Activated naive CD8-positive, alpha-beta T cell treated with anti-CD3 and anti-CD28 coated beads, Interleukin-2, amount 50 U/mL, for 24 hours (primary cell): Measurements from ENCODE around the gene CERS6.
"Not testable (repeated sequence)": the region's sequence is repeated elsewhere in the genome, so short reads cannot be mapped to it uniquely, and the experiment has no call there.

ENCODE experiments used
- ATAC-seq: fragments of 150-1000 bp; cut with Tn5 transposase; one replicate; pipeline ENCODE4 v1.10.0; 2021
- DNase-seq: peaks from one replicate; pipeline ENCODE4 v3.0.0; 2021
- H3K27ac Mint-ChIP-seq: one replicate; pipeline ENCODE4 v1.8.0; 2021; ENCODE audit warnings: mild to moderate bottlenecking, mixed read lengths
- H3K27me3 Mint-ChIP-seq: one replicate; pipeline ENCODE4 v1.8.0; 2021; ENCODE audit warnings: mixed read lengths
- H3K36me3 Mint-ChIP-seq: one replicate; pipeline ENCODE4 v1.8.0; 2021; ENCODE audit warnings: low read depth, mixed read lengths
- H3K4me1 Mint-ChIP-seq: one replicate; pipeline ENCODE4 v1.8.0; 2021; ENCODE audit warnings: mixed read lengths
- H3K4me3 Mint-ChIP-seq: one replicate; pipeline ENCODE4 v1.8.0; 2021; ENCODE audit warnings: mild to moderate bottlenecking, moderate library complexity, mixed read lengths
- H3K9me3 Mint-ChIP-seq: one replicate; pipeline ENCODE4 v1.8.0; 2021; ENCODE audit warnings: mixed read lengths

The CERS6 gene

GRCh38 chr2:168766600-168766999 is 310.5 kb downstream of the CERS6 start:
- Mint-ChIP-seq H3K4me1 (peaks cover 5% of the 10 kb centered on the region), H3K4me3 (no peak overlapping the region), H3K27ac (no peak overlapping the region), H3K9me3 (no peaks in the 10 kb centered on the region), H3K36me3 (peaks cover 38% of the 10 kb centered on the region), H3K27me3 (no peaks in the 10 kb centered on the region)
- no peak for ATAC-seq
- no peak for DNase-seq

- DNase-seq, result no peak
- H3K9me3 Mint-ChIP-seq, result no peaks in the 10 kb centered on the region
- H3K36me3 Mint-ChIP-seq, result peaks cover 42% of the 10 kb centered on the region
- peaks cover 5% of the 10 kb centered on the region for H3K4me1 Mint-ChIP-seq
- H3K27me3 Mint-ChIP-seq, result no peaks in the 10 kb centered on the region
- H3K4me3 Mint-ChIP-seq, result no peak overlapping the region
- ATAC-seq, result no peak
- no peak overlapping the region for H3K27ac Mint-ChIP-seq
These were observed 311.2 kb downstream of the CERS6 start for GRCh38 chr2:168767258-168767657.

DNA sequence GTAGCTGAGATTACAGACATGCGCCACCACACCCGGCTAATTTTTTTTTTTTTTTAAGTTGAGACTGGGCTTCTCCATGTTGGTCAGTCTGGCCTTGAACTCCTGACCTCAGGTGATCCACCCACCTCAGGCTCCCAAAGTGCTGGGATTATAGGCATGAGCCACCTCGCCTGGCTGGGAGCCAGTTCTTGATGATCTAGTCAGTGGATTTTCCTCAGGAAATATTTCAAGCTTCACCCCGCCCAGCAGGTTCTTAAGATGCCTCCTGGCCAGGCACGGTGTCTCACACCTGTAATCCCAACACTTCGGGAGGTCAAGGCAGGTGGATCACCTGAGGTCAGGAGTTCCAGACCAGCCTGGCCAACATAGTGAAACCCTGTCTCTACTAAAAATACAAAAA is 312.3 kb downstream of the CERS6 start:
- not testable (repeated sequence) for H3K9me3 Mint-ChIP-seq, H3K4me3 Mint-ChIP-seq, H3K4me1 Mint-ChIP-seq, H3K27ac Mint-ChIP-seq, ATAC-seq, DNase-seq, H3K27me3 Mint-ChIP-seq
- peaks cover 44% of the 10 kb centered on the region for H3K36me3 Mint-ChIP-seq

DNA sequence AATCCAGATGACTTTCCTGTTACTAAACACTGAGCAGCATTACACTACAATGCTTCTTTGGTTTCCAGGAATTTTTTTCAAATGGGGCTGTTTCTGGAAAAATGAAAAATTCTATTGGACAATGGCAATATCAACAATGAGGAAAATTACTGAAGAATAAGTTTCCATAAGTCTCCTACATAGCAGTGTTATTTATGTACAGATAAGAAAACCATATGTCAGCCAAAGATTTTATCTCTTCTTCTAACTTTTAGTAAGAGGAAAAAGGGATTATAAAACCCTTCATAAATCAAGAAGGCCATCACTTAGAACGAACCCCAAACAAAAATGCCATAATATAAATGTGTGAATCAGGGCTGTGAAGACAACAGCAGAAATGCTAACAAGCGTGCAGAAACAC is 314.7 kb downstream of the CERS6 start:
- ATAC-seq, result no peak
- no peak for DNase-seq
- H3K4me1 Mint-ChIP-seq, result no peaks in the 10 kb centered on the region
- no peak overlapping the region for H3K4me3 Mint-ChIP-seq
- peaks cover 5% of the 10 kb centered on the region for H3K9me3 Mint-ChIP-seq
- peaks cover 46% of the 10 kb centered on the region for H3K36me3 Mint-ChIP-seq
- H3K27me3 Mint-ChIP-seq, result no peaks in the 10 kb centered on the region
- no peak overlapping the region for H3K27ac Mint-ChIP-seq

- Mint-ChIP-seq H3K36me3 (peaks cover 33% of the 10 kb centered on the region), H3K27me3 (no peaks in the 10 kb centered on the region), H3K4me1 (no peaks in the 10 kb centered on the region), H3K27ac (no peak overlapping the region), H3K4me3 (no peak overlapping the region), H3K9me3 (peaks cover 5% of the 10 kb centered on the region)
- no peak for ATAC-seq
- no peak for DNase-seq
These were observed 316.6 kb downstream of the CERS6 start for GRCh38 chr2:168772704-168773103.

DNA sequence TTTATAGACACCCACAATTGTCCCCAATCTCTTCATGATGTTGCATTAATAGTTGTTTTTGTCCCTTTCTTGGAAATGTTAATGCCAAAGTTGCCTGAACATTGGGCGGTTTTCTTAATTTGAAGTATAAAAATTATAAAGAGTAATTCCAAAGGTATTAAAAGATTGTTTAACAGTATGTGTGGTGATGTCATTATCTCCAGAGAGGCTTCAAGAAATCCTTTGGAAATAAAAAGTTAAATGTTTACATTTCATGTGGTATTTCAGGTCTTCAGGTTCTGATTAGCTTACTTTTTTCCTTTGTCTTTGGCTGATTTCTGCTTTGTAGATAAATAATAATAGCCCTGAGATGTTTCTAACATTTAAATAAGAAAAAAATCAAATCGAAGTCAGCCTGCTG is 317.1 kb downstream of the CERS6 start:
- no peak overlapping the region for H3K4me3 Mint-ChIP-seq
- no peaks in the 10 kb centered on the region for H3K27me3 Mint-ChIP-seq
- ATAC-seq, result no peak
- no peak for DNase-seq
- H3K27ac Mint-ChIP-seq, result no peak overlapping the region
- peaks cover 5% of the 10 kb centered on the region for H3K9me3 Mint-ChIP-seq
- H3K4me1 Mint-ChIP-seq, result no peaks in the 10 kb centered on the region
- H3K36me3 Mint-ChIP-seq, result peaks cover 29% of the 10 kb centered on the region

- no peaks in the 10 kb centered on the region for H3K27me3 Mint-ChIP-seq
- no peaks in the 10 kb centered on the region for H3K4me1 Mint-ChIP-seq
- H3K4me3 Mint-ChIP-seq, result no peak overlapping the region
- H3K36me3 Mint-ChIP-seq, result peaks cover 27% of the 10 kb centered on the region
- peak; percentile 37 for DNase-seq
- peaks cover 5% of the 10 kb centered on the region for H3K9me3 Mint-ChIP-seq
- peak; percentile 46 for ATAC-seq
- no peak overlapping the region for H3K27ac Mint-ChIP-seq
These were observed 317.8 kb downstream of the CERS6 start for GRCh38 chr2:168773719-168774521.

DNA sequence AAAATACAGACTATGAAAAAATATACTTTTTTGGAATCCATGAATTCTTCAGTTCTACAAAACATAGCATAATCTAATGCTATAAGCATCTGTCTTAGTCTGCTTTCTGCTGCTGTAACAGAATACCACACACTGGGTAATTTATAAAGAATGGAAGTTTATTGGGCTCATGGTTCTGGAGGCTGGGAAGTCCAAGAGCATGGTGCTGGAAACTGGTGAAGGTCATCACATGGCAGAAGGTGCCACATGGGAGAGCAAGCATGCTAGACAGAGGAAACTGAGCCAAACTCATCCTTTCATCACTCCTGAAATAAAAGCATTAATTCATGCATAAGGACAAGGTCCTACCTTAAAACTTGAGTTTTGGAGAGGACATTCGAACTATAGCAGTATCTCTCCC is 319.8 kb downstream of the CERS6 start:
- Mint-ChIP-seq H3K4me3 (no peak overlapping the region), H3K9me3 (peaks cover 5% of the 10 kb centered on the region), H3K27ac (no peak overlapping the region), H3K4me1 (no peaks in the 10 kb centered on the region), H3K27me3 (no peaks in the 10 kb centered on the region), H3K36me3 (peaks cover 16% of the 10 kb centered on the region)
- ATAC-seq (no peak), DNase-seq (no peak)

- DNase-seq, result no peak
- Mint-ChIP-seq H3K27ac (no peak overlapping the region), H3K27me3 (no peaks in the 10 kb centered on the region), H3K36me3 (no peaks in the 10 kb centered on the region), H3K4me3 (no peak overlapping the region), H3K4me1 (no peaks in the 10 kb centered on the region), H3K9me3 (peaks cover under 1% of the 10 kb centered on the region)
- no peak for ATAC-seq
These were observed 324.6 kb downstream of the CERS6 start for GRCh38 chr2:168780669-168781071.

DNA sequence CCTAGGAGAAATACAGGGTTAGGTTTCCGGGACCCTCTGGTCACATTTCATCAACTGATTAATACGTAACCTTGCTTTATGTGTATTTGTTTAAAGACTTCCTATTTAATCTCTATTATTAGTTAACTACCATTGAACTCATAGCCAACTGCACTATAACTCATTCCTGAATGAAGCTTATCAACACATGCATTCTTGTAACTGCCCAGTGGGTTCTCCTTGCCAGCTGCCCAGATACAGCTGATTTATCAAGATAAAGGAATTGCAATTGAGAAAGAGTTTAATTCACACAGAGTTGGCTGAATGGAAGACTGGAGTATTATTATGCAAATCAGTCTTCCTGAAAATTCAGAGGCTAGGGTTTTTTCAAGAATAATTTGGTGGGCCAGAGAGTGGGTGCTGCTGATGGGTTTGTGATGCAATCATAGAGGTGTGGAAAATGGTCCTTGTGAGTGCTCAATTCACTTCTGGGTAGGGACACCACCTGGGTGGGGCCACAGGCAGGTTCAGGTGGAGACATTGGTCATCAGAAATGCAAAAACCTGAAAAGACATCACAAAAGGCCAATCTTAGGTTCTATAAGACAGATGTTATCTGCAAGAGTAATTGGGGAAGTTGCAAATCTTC is 325.2 kb downstream of the CERS6 start:
- Mint-ChIP-seq H3K4me1 (no peaks in the 10 kb centered on the region), H3K4me3 (no peak overlapping the region), H3K27ac (no peak overlapping the region), H3K27me3 (no peaks in the 10 kb centered on the region), H3K9me3 (no peaks in the 10 kb centered on the region), H3K36me3 (no peaks in the 10 kb centered on the region)
- ATAC-seq (no peak), DNase-seq (no peak)

- Mint-ChIP-seq H3K9me3 (no peaks in the 10 kb centered on the region), H3K27ac (no peak overlapping the region), H3K4me1 (no peaks in the 10 kb centered on the region), H3K36me3 (no peaks in the 10 kb centered on the region), H3K4me3 (no peak overlapping the region), H3K27me3 (no peaks in the 10 kb centered on the region)
- DNase-seq, result no peak
- no peak for ATAC-seq
These were observed 326.2 kb downstream of the CERS6 start for GRCh38 chr2:168782271-168782670.

DNA sequence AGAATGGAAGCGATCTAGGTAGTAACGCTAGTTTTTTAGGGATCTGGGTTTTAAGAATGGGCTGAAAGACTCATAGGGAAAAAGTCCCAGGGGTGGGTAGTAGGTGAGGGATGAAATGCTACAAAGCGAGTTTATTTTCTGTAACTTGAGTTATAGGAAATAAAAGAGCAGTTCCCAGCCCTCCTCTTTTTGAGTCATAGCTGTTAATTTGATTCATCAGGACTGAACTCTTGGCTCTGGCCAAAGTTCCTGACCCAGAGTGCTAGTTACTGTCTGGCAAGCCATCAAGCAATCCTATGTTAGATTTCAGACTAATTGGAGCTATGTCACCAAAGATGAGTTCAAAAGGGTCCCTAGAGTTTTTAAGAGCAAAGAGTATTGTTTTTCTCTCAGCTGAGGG is 328.9 kb downstream of the CERS6 start:
- H3K4me3 Mint-ChIP-seq, result no peak overlapping the region
- ATAC-seq (no peak), DNase-seq (no peak)
- peaks cover 3% of the 10 kb centered on the region for H3K9me3 Mint-ChIP-seq
- H3K27me3 Mint-ChIP-seq, result no peaks in the 10 kb centered on the region
- H3K27ac Mint-ChIP-seq, result no peak overlapping the region
- H3K4me1 Mint-ChIP-seq, result no peaks in the 10 kb centered on the region
- H3K36me3 Mint-ChIP-seq, result no peaks in the 10 kb centered on the region

DNA sequence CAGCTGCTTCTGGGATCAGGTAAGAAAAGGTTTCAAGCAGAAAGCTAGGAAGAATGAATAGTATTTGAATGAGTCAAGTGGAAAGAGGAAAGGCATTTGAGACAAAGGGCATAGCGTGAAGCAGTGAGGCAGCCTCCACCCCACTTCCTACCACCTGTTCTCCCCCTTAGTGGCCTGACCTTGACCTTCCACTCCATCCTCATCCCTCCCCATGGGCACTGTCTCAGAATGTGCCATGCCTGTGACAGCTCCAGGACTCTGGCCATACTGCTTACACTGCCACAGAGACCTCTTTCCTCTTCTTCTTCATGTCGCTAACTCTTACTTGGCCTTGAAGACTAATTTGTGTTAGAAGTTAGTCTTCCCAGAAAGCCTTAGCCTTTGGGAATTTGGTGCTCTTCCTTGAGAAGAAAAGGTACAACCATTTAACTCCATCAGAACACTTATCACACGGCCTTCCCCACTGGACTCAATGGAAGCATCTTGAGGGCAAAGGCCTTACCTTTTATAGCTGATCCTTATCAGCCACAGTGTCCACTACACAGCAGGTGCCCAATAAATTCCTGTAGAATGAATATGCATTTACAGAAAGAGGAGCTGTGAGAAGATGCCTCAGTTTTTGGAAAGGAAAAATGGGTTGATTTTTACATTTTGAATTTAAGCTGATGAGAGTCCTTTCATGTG is 331.2 kb downstream of the CERS6 start:
- Mint-ChIP-seq H3K9me3 (peaks cover 3% of the 10 kb centered on the region), H3K27me3 (no peaks in the 10 kb centered on the region), H3K4me1 (no peaks in the 10 kb centered on the region), H3K27ac (no peak overlapping the region), H3K4me3 (no peak overlapping the region), H3K36me3 (no peaks in the 10 kb centered on the region)
- ATAC-seq (no peak), DNase-seq (no peak)

DNA sequence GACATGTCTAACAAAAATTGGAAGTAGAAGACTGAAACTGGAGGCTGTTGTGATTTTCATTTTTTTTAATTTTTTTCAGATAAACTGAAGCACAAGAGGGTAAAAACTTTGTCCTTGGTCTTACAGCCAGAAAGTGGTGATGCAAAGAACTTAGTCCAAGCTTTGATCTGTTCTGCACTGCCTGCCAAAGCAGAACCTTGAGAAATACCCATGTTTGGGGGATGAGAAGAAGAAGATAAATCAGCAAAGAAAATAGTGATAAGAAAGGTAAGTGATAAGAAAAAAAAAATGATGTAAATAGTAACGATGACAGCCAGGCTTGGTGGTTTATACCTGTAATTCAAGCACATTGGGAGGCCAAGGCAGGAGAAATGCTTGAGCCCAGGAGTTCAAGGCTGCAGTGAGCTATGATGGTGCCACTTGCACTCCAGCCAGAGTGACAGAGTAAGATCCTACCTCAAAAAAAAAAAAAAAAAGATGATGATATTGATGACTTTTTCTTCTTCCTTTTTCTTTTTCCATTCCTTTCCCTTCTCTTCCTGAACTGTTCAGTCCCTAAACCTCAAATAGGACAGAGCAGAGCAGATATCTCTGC is 331.8 kb downstream of the CERS6 start:
- DNase-seq, result no peak
- Mint-ChIP-seq H3K9me3 (peaks cover 3% of the 10 kb centered on the region), H3K4me1 (no peaks in the 10 kb centered on the region), H3K27me3 (no peaks in the 10 kb centered on the region), H3K27ac (no peak overlapping the region), H3K4me3 (no peak overlapping the region), H3K36me3 (no peaks in the 10 kb centered on the region)
- no peak for ATAC-seq

GRCh38 chr2:168789776-168790175 is 333.7 kb downstream of the CERS6 start:
- no peak for DNase-seq
- H3K36me3 Mint-ChIP-seq, result no peaks in the 10 kb centered on the region

More at GRCh38 chr2:168789776-168790175, 333.7 kb downstream of the CERS6 start:
- H3K27ac Mint-ChIP-seq, result no peak overlapping the region
- peaks cover 3% of the 10 kb centered on the region for H3K9me3 Mint-ChIP-seq
- no peaks in the 10 kb centered on the region for H3K4me1 Mint-ChIP-seq
- ATAC-seq, result no peak
- H3K4me3 Mint-ChIP-seq, result no peak overlapping the region
- H3K27me3 Mint-ChIP-seq, result no peaks in the 10 kb centered on the region
